Measurements from ENCODE around the gene POFUT2. TPM values are rescaled to one million over a fixed set of nuclear protein-coding genes. Genes with fewer than 3 reads are reported as not detected.
"Not testable (repeated sequence)": the region's sequence is repeated elsewhere in the genome, so short reads cannot be mapped to it uniquely, and the experiment has no call there.

Gene POFUT2
- polyA plus RNA-seq, 1 donor = 39.3 TPM

- DNase-seq = no peak
Measured at GRCh38 chr21:45312296-45312695, 24.6 kb upstream of the POFUT2 start.

GRCh38 chr21:45310459-45310858 lies 22.8 kb upstream of the POFUT2 start:
- DNase-seq = no peak

GRCh38 chr21:45309987-45310381 lies 22.3 kb upstream of the POFUT2 start:
- DNase-seq = no peak

- no peak for DNase-seq
Measured at GRCh38 chr21:45309069-45309986, 21.6 kb upstream of the POFUT2 start.

GRCh38 chr21:45308194-45309068 lies 20.7 kb upstream of the POFUT2 start:
- DNase-seq = no peak

GRCh38 chr21:45307597-45308158 lies 20.0 kb upstream of the POFUT2 start:
- not testable (repeated sequence) for DNase-seq

- peak; percentile 76 for DNase-seq
Measured at GRCh38 chr21:45306832-45307571, 19.3 kb upstream of the POFUT2 start.

GRCh38 chr21:45306453-45306831 lies 18.7 kb upstream of the POFUT2 start:
- no peak for DNase-seq

GRCh38 chr21:45305836-45306235 lies 18.1 kb upstream of the POFUT2 start:
- DNase-seq = no peak

- DNase-seq = no peak
Measured at GRCh38 chr21:45304945-45305344, 17.2 kb upstream of the POFUT2 start.

- no peak for DNase-seq
Measured at GRCh38 chr21:45304476-45304830, 16.8 kb upstream of the POFUT2 start.

GRCh38 chr21:45303751-45304475 lies 16.2 kb upstream of the POFUT2 start:
- no peak for DNase-seq

GRCh38 chr21:45303091-45303615 lies 15.5 kb upstream of the POFUT2 start:
- no peak for DNase-seq

GRCh38 chr21:45302082-45303061 lies 14.7 kb upstream of the POFUT2 start:
- no peak for DNase-seq

- no peak for DNase-seq
Measured at GRCh38 chr21:45301521-45302081, 13.9 kb upstream of the POFUT2 start.

GRCh38 chr21:45300786-45301520 lies 13.3 kb upstream of the POFUT2 start:
- no peak for DNase-seq

GRCh38 chr21:45299864-45300785 lies 12.4 kb upstream of the POFUT2 start:
- no peak for DNase-seq

Measured in left kidney (tissue), 2 donors.